ENCODE results near the gene A1CF. TPM values are rescaled to one million over a fixed set of nuclear protein-coding genes. Genes with fewer than 3 reads are reported as not detected.

A1CF gene
- total and polyA plus RNA-seq, 2 of the 8 experiments (the other 6 are each of a cell fraction or from before 2014, with no cell fraction given), result not detected

DNA sequence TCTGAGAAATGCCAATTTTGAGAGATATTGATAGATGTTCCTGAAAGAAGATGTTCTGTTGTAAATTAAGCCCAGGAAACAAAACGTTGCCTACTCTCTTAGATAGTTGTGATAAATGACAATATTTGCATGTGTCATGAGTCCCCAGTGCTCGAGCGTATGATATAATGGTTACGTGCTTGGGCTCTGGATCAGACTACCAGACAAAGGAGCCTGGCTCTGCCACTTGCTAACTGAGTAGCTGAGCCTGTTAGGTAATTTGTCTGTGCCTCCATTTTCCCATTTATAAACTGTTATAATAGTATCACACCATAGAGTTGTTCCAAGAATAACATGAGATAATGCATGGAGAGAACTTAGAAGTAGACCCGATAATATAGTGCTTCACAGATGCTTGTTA lies 1.8 kb downstream of the A1CF start (continued):
- TF ChIP-seq E2F6 (IDR thresholded peaks at IDR 0.05) (no peak), KDM4A (IDR thresholded peaks at IDR 0.05; ENCODE audit: low read depth, low read length, severe bottlenecking) (no peak), SIN3A (conservative IDR thresholded peaks at IDR 0.05 in 1 of 2, IDR thresholded peaks at IDR 0.05 in 1 of 2; ENCODE audit: low read depth in 1 of 2, low read length in 2 of 2) (no peak), CTBP2 (IDR thresholded peaks at IDR 0.05; ENCODE audit: borderline replicate concordance, insufficient read depth, insufficient read length, low read length) (no peak), EP300 (IDR thresholded peaks at IDR 0.05; ENCODE audit: borderline replicate concordance in 1 of 2, low read depth in 2 of 2, low read length in 2 of 2) (no peak), ASH2L (IDR thresholded peaks at IDR 0.05; ENCODE audit: low read length) (no peak)
